Measurements from ENCODE around the gene ENO4.

The ENO4 gene

DNA sequence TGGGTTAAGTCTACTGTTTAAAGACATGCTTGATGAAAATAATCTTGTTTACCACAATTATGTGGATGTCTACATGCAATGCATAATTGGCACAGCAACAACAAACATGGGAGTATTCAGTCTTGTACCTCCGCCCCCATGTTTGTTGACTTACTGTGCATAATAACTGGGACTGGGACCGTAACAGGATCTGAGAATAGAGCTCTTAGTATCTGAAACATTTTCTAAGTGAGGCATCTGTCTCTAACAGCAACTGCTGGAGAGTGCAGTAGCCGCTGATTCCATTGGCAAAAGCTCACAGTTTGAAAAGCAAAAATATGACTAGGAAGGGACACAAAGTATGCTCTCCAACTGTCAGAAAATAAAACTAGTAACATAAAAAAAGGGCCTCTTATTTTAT lies 61.6 kb downstream of the ENO4 start:
- Histone ChIP-seq H3K4me2 (ENCODE audit: low read length) (no peak overlapping the region), H3K4me1 (ENCODE audit: control insufficient read depth in 1 of 2, insufficient read depth in 2 of 2, low read length in 2 of 2) (no peaks in the 10 kb centered on the region), H3K9me3 (ENCODE audit: insufficient read depth, low read depth, low read length) (no peaks in the 10 kb centered on the region), H3K27ac (ENCODE audit: low read depth, low read length) (no peak overlapping the region), H3K79me1 (ENCODE audit: low read length) (no peaks in the 10 kb centered on the region), H2AFZ (ENCODE audit: insufficient read depth, low read length, poor library complexity) (no peak overlapping the region), H3K4me3 (ENCODE audit: low read depth, low read length) (no peak overlapping the region), H3K79me2 (ENCODE audit: control insufficient read depth, insufficient read depth, low read length, poor library complexity) (no peaks in the 10 kb centered on the region), H4K91ac (ENCODE audit: low read depth, low read length) (no peak overlapping the region), H2BK5ac (ENCODE audit: low read depth, low read length, poor library complexity) (no peak overlapping the region), H4K12ac (ENCODE audit: low read depth, low read length) (no peak overlapping the region), H3K9ac (ENCODE audit: low read length) (no peak overlapping the region), H3K27me3 (ENCODE audit: insufficient read depth, low read length) (no peaks in the 10 kb centered on the region), H3K4ac (ENCODE audit: low read depth, low read length) (no peak overlapping the region), H3K23ac (ENCODE audit: low read length) (no peak overlapping the region), H3K18ac (ENCODE audit: low read length) (no peak overlapping the region), H2BK12ac (ENCODE audit: low read length) (no peak overlapping the region), H2BK120ac (ENCODE audit: insufficient read depth, low read length, poor library complexity) (no peak overlapping the region), H4K8ac (ENCODE audit: low read depth, low read length) (no peak overlapping the region), H3K36me3 (ENCODE audit: control insufficient read depth in 1 of 2, insufficient read depth in 2 of 2, low read length in 2 of 2) (peaks cover 3 to 9% of the 10 kb centered on the region in 2 experiments), H2AK5ac (ENCODE audit: low read length) (no peak overlapping the region), H3K14ac (ENCODE audit: low read length) (no peak overlapping the region)
- no peak for DNase-seq
- no CpG with 5 or more reads among the region's 3 CpGs for WGBS (ENCODE audit: extremely low coverage, insufficient coverage, insufficient read length)

DNA sequence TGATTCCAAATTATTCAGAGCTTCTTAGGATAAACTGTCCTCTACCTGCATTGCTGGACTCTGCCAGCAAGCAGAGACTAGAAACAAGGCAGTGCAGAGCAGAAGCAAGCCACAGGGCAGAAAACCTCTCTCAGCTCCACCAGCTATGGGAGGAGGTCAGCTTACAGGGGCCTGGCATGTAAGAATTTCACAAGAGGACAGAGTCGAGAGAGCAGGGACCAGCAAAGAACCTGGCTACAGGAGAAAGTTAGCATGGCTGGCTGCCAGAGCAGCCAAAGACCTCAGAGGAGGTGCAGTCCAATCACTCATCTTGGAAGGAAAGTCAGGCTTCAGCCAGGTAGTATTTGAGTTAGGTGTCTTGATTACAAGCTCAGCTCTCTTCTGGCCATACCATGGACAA lies 62.9 kb downstream of the ENO4 start:
- H3K79me2 ChIP-seq (ENCODE audit: control insufficient read depth, insufficient read depth, low read length, poor library complexity): no peaks in the 10 kb centered on the region
- H3K4ac ChIP-seq (ENCODE audit: low read depth, low read length): no peak overlapping the region
- H4K12ac ChIP-seq (ENCODE audit: low read depth, low read length): no peak overlapping the region
- H2BK120ac ChIP-seq (ENCODE audit: insufficient read depth, low read length, poor library complexity): no peak overlapping the region
- H3K9ac ChIP-seq (ENCODE audit: low read length): no peak overlapping the region
- H3K9me3 ChIP-seq (ENCODE audit: insufficient read depth, low read depth, low read length): no peaks in the 10 kb centered on the region
- H3K79me1 ChIP-seq (ENCODE audit: low read length): no peaks in the 10 kb centered on the region
- H3K18ac ChIP-seq (ENCODE audit: low read length): no peak overlapping the region
- H3K4me1 ChIP-seq (ENCODE audit: control insufficient read depth in 1 of 2, insufficient read depth in 2 of 2, low read length in 2 of 2): no peaks in the 10 kb centered on the region
- no peak overlapping the region for H2BK5ac ChIP-seq (ENCODE audit: low read depth, low read length, poor library complexity)
- no peak for DNase-seq
- H3K27me3 ChIP-seq (ENCODE audit: insufficient read depth, low read length): no peaks in the 10 kb centered on the region
- no peak overlapping the region for H4K91ac ChIP-seq (ENCODE audit: low read depth, low read length)
- no peak overlapping the region for H2AFZ ChIP-seq (ENCODE audit: insufficient read depth, low read length, poor library complexity)
- H3K4me2 ChIP-seq (ENCODE audit: low read length): no peak overlapping the region
- H2BK12ac ChIP-seq (ENCODE audit: low read length): no peak overlapping the region
- no peak overlapping the region for H3K4me3 ChIP-seq (ENCODE audit: low read depth, low read length)
- no peak overlapping the region for H4K8ac ChIP-seq (ENCODE audit: low read depth, low read length)
- H3K23ac ChIP-seq (ENCODE audit: low read length): no peak overlapping the region
- H3K27ac ChIP-seq (ENCODE audit: low read depth, low read length): no peak overlapping the region
- no peak overlapping the region for H3K14ac ChIP-seq (ENCODE audit: low read length)
- no peak overlapping the region for H2AK5ac ChIP-seq (ENCODE audit: low read length)
- WGBS (ENCODE audit: extremely low coverage, insufficient coverage, insufficient read length): no CpG with 5 or more reads among the region's 1 CpG
- H3K36me3 ChIP-seq (ENCODE audit: control insufficient read depth in 1 of 2, insufficient read depth in 2 of 2, low read length in 2 of 2): peaks cover 3 to 7% of the 10 kb centered on the region in 2 experiments

- H3K4me2 ChIP-seq (ENCODE audit: low read length): no peak overlapping the region
- H3K36me3 ChIP-seq (ENCODE audit: control insufficient read depth in 1 of 2, insufficient read depth in 2 of 2, low read length in 2 of 2): peaks cover 3 to 7% of the 10 kb centered on the region in 2 experiments
- no peak overlapping the region for H3K4me3 ChIP-seq (ENCODE audit: low read depth, low read length)
- H3K18ac ChIP-seq (ENCODE audit: low read length): no peak overlapping the region
- H3K79me2 ChIP-seq (ENCODE audit: control insufficient read depth, insufficient read depth, low read length, poor library complexity): no peaks in the 10 kb centered on the region
- H3K79me1 ChIP-seq (ENCODE audit: low read length): no peaks in the 10 kb centered on the region
- no peak overlapping the region for H4K8ac ChIP-seq (ENCODE audit: low read depth, low read length)
- no peak overlapping the region for H3K9ac ChIP-seq (ENCODE audit: low read length)
- H3K23ac ChIP-seq (ENCODE audit: low read length): no peak overlapping the region
- no peaks in the 10 kb centered on the region for H3K27me3 ChIP-seq (ENCODE audit: insufficient read depth, low read length)
- no peak overlapping the region for H3K27ac ChIP-seq (ENCODE audit: low read depth, low read length)
- no peaks in the 10 kb centered on the region for H3K9me3 ChIP-seq (ENCODE audit: insufficient read depth, low read depth, low read length)
- H3K4me1 ChIP-seq (ENCODE audit: control insufficient read depth in 1 of 2, insufficient read depth in 2 of 2, low read length in 2 of 2): no peaks in the 10 kb centered on the region
- no peak overlapping the region for H2BK5ac ChIP-seq (ENCODE audit: low read depth, low read length, poor library complexity)
- H2BK120ac ChIP-seq (ENCODE audit: insufficient read depth, low read length, poor library complexity): no peak overlapping the region
- no peak overlapping the region for H3K14ac ChIP-seq (ENCODE audit: low read length)
- no peak overlapping the region for H2BK12ac ChIP-seq (ENCODE audit: low read length)
- no peak overlapping the region for H2AFZ ChIP-seq (ENCODE audit: insufficient read depth, low read length, poor library complexity)
- no CpG with 5 or more reads among the region's 1 CpG for WGBS (ENCODE audit: extremely low coverage, insufficient coverage, insufficient read length)
- no peak overlapping the region for H4K91ac ChIP-seq (ENCODE audit: low read depth, low read length)
- H2AK5ac ChIP-seq (ENCODE audit: low read length): no peak overlapping the region
- H3K4ac ChIP-seq (ENCODE audit: low read depth, low read length): no peak overlapping the region
- no peak overlapping the region for H4K12ac ChIP-seq (ENCODE audit: low read depth, low read length)
- DNase-seq: no peak
These were observed 64.4 kb downstream of the ENO4 start for GRCh38 chr10:116913695-116914094.

- Histone ChIP-seq H3K27me3 (ENCODE audit: insufficient read depth, low read length) (no peaks in the 10 kb centered on the region), H3K23ac (ENCODE audit: low read length) (no peak overlapping the region), H3K79me1 (ENCODE audit: low read length) (no peaks in the 10 kb centered on the region), H3K79me2 (ENCODE audit: control insufficient read depth, insufficient read depth, low read length, poor library complexity) (no peaks in the 10 kb centered on the region), H2BK5ac (ENCODE audit: low read depth, low read length, poor library complexity) (no peak overlapping the region), H2BK120ac (ENCODE audit: insufficient read depth, low read length, poor library complexity) (no peak overlapping the region), H3K36me3 (ENCODE audit: control insufficient read depth in 1 of 2, insufficient read depth in 2 of 2, low read length in 2 of 2) (peaks cover 4 to 11% of the 10 kb centered on the region in 2 experiments), H3K4me3 (ENCODE audit: low read depth, low read length) (no peak overlapping the region), H3K27ac (ENCODE audit: low read depth, low read length) (no peak overlapping the region), H3K4me2 (ENCODE audit: low read length) (no peak overlapping the region), H4K8ac (ENCODE audit: low read depth, low read length) (no peak overlapping the region), H3K14ac (ENCODE audit: low read length) (no peak overlapping the region), H3K4ac (ENCODE audit: low read depth, low read length) (no peak overlapping the region), H2AFZ (ENCODE audit: insufficient read depth, low read length, poor library complexity) (no peak overlapping the region), H2AK5ac (ENCODE audit: low read length) (no peak overlapping the region), H3K9ac (ENCODE audit: low read length) (no peak overlapping the region), H4K12ac (ENCODE audit: low read depth, low read length) (no peak overlapping the region), H2BK12ac (ENCODE audit: low read length) (no peak overlapping the region), H3K9me3 (ENCODE audit: insufficient read depth, low read depth, low read length) (no peaks in the 10 kb centered on the region), H3K18ac (ENCODE audit: low read length) (no peak overlapping the region), H4K91ac (ENCODE audit: low read depth, low read length) (no peak overlapping the region), H3K4me1 (ENCODE audit: control insufficient read depth in 1 of 2, insufficient read depth in 2 of 2, low read length in 2 of 2) (no peaks in the 10 kb centered on the region)
- no peak for DNase-seq
- no CpG with 5 or more reads among the region's 2 CpGs for WGBS (ENCODE audit: extremely low coverage, insufficient coverage, insufficient read length)
These were observed 66.0 kb downstream of the ENO4 start for GRCh38 chr10:116915340-116915739.

All from trophoblast cell (in vitro differentiated cells and primary cell).